Measurements from ENCODE around the gene BPIFB1.

GRCh38 chr20:33308668-33309067, 25.7 kb downstream of the BPIFB1 start:
- TF ChIP-seq EZH2 (IDR thresholded peaks at IDR 0.05; ENCODE audit: insufficient read depth, poor library complexity, severe bottlenecking) (no peak), EZH2phosphoT487 (IDR thresholded peaks at IDR 0.05; ENCODE audit: insufficient read depth, low read depth) (no peak)
